Heart left ventricle (tissue), 13 donors: Measurements from ENCODE around the gene RBMS3.

Experiments used
- POLR2A ChIP-seq, 2 donors: fragments of 450-650 bp; IDR thresholded peaks; one replicate each; pipeline ENCODE4 v1.6.1; 2017; ENCODE audit warnings: antibody characterized with exemption in 2 of 2, mild to moderate bottlenecking in 2 of 2, moderate library complexity in 2 of 2
- TF ChIP-seq, protein P1 (sequence below), 12 donors: fragments of 200-600 bp; sonication (generic) in 4 of 12; IDR thresholded peaks; one replicate each; pipeline versions ENCODE4 v1.5.0 to v1.8.0; 2018 to 2022; ENCODE audit warnings: antibody characterized with exemption in 12 of 12, mild to moderate bottlenecking in 5 of 12
- donor health status: ischemic (EF 13 %, LVEDD 7.1; RV severe dilation, severe dysfunction).
- donor health status: DM: no; HTN: yes; CAD: no.
- donor health status: DM: no; HTN: no; CAD: no.
- donor health status: ischemic (EF 25% LVEDD 6.9; RV normal size, moderate dysfunction).
- donor health status: ischemic (EF 25% LVEDD 5.7; RV mildly dilated, moderate dysfunction).
- donor health status: ischemic (EF 35%, LVEDD 5.7; RV mildly dilated, moderate dysfunction).
- donor health status: nonischemic (EF 11% LVEDD 7.7; RV severe dilation, severe dysfunction).
- donor health status: DM: yes; HTN: yes; CAD: no.
- donor health status: PGD.
- donor health status: ischemic (EF 29% LVEDD 5.4; RV normal size, mild dysfunction).
- donor health status: nonischemic (EF 23%, LVEDD 6.1; RV moderate dilation, normal function).

DNA sequence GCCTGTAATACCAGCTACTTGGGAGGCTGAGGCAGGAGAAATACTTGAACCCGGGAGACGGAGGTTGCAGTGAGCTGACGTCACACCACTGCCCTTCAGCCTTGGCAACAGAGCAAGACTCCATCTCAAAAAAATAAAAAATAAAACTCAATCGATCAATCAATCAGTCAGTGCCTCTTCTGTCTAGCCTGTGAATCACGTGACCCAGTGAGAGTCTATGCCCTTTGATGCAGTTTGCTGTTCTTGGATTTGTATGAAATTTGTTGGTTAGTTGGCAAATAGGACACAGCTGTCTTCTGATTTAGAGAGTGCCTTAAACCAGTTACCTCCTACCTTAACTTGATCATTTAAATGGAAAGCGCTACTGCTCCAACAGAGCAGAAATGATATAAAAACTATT, 3.6 kb upstream of the RBMS3 start:
- TF ChIP-seq, protein P1, sequence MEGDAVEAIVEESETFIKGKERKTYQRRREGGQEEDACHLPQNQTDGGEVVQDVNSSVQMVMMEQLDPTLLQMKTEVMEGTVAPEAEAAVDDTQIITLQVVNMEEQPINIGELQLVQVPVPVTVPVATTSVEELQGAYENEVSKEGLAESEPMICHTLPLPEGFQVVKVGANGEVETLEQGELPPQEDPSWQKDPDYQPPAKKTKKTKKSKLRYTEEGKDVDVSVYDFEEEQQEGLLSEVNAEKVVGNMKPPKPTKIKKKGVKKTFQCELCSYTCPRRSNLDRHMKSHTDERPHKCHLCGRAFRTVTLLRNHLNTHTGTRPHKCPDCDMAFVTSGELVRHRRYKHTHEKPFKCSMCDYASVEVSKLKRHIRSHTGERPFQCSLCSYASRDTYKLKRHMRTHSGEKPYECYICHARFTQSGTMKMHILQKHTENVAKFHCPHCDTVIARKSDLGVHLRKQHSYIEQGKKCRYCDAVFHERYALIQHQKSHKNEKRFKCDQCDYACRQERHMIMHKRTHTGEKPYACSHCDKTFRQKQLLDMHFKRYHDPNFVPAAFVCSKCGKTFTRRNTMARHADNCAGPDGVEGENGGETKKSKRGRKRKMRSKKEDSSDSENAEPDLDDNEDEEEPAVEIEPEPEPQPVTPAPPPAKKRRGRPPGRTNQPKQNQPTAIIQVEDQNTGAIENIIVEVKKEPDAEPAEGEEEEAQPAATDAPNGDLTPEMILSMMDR (IDR thresholded peaks at IDR 0.05) = no peak
- no peak for TF ChIP-seq POLR2A (IDR thresholded peaks at IDR 0.05)
